B cell (primary cell): ENCODE data around the gene SULT1A2. TPM values are rescaled to one million over a fixed set of nuclear protein-coding genes. Genes with fewer than 3 reads are reported as not detected.

Source experiments
- ATAC-seq: fragments of 200-7000 bp; cut with Tn5 transposase; one replicate; pipeline ENCODE4 v1.10.0; 2021; ENCODE audit warnings: low read depth, mild to moderate bottlenecking, moderate number of reproducible peaks, moderate library complexity
- CTCF ChIA-PET: fragments of 350-600 bp; sonication (Branson Sonifier 250); formaldehyde crosslinking; loops from one replicate; lab custom pipeline; 2021; ENCODE audit warnings: antibody characterized with exemption, inconsistent platforms; lab: Charles Lee
- POLR2A ChIA-PET: fragments of 350-600 bp; sonication (Branson Sonifier 250); formaldehyde crosslinking; loops from one replicate; lab custom pipeline; 2021; ENCODE audit warnings: antibody characterized with exemption; lab: Charles Lee
- DNase-seq: peaks from one replicate; pipeline ENCODE4 v3.0.0; 2013
- H2AFZ ChIP-seq: 2 replicates; pipeline ENCODE4 v1.6.1; 2012; ENCODE audit warnings: mild to moderate bottlenecking, low read depth, low read length; ENCODE audit not compliant: insufficient read depth, poor library complexity, severe bottlenecking
- H3K27ac ChIP-seq, 2 donors: 1 replicate in 1 of 2; 2 replicates in 1 of 2; pipeline ENCODE4 v1.5.1; 2012 to 2013; ENCODE audit warnings: low read length in 2 of 2, mild to moderate bottlenecking in 2 of 2, moderate library complexity in 1 of 2
- H3K27me3 ChIP-seq, 4 experiments: fragments of 200-600 bp in 1 of 4; sonication (generic) in 1 of 4; replicated peaks in 1 of 4; 1 replicate in 2 of 4; 2 replicates in 2 of 4; pipeline versions ENCODE4 v1.6.1 to v1.7.0; 2013 to 2016; ENCODE audit warnings: low read length in 3 of 4, mild to moderate bottlenecking in 2 of 4, mixed read lengths in 1 of 4, moderate library complexity in 1 of 4; ENCODE audit not compliant: insufficient read depth in 4 of 4, control insufficient read depth in 3 of 4; ENCODE audit errors: control extremely low read depth in 1 of 4
- H3K36me3 ChIP-seq, 2 experiments: replicated peaks in 1 of 2; 1 replicate in 1 of 2; 2 replicates in 1 of 2; pipeline versions ENCODE4 v1.6.1 to v1.7.1; 2013; ENCODE audit warnings: low read length in 1 of 2; ENCODE audit not compliant: insufficient read depth in 2 of 2, control insufficient read depth in 1 of 2; ENCODE audit errors: control extremely low read depth in 1 of 2, extremely low read depth in 1 of 2
- H3K4me1 ChIP-seq, 2 donors: fragments of 200-600 bp in 1 of 2; sonication (generic) in 1 of 2; 1 replicate in 1 of 2; 2 replicates in 1 of 2; pipeline versions ENCODE4 v1.5.1 to v1.6.1; 2013 to 2017; ENCODE audit warnings: low read length in 2 of 2; ENCODE audit not compliant: control insufficient read depth in 2 of 2, insufficient read depth in 2 of 2
- H3K4me2 ChIP-seq: replicated peaks from 2 replicates; pipeline ENCODE3; 2012; ENCODE audit warnings: mild to moderate bottlenecking, low read depth, low read length; ENCODE audit not compliant: poor library complexity, severe bottlenecking
- H3K4me3 ChIP-seq, 5 experiments: fragments of 200-600 bp in 1 of 5; sonication (generic) in 1 of 5; 1 replicate in 3 of 5; 2 replicates in 2 of 5; pipeline versions ENCODE4 v1.5.1 to v1.7.0; 2011 to 2016; ENCODE audit warnings: low read length in 4 of 5, mild to moderate bottlenecking in 4 of 5, low read depth in 2 of 5, control low read depth in 1 of 5, moderate library complexity in 1 of 5; ENCODE audit not compliant: insufficient read depth in 1 of 5; ENCODE audit errors: control extremely low read depth in 1 of 5, extremely low read depth in 1 of 5
- H3K79me2 ChIP-seq: fragments of 200-600 bp; sonication (generic); one replicate; pipeline ENCODE4 v1.6.0; 2016; ENCODE audit warnings: low read length; ENCODE audit not compliant: control insufficient read depth, insufficient read depth
- H3K9ac ChIP-seq: fragments of 200-600 bp; sonication (generic); 2 replicates; pipeline ENCODE4 v1.6.1; 2017; ENCODE audit warnings: mild to moderate bottlenecking, low read length, moderate library complexity
- H3K9me3 ChIP-seq, 3 donors: one replicate each; pipeline versions ENCODE4 v1.6.1 to v1.7.1; 2013; ENCODE audit warnings: low read length in 2 of 3; ENCODE audit not compliant: control insufficient read depth in 2 of 3, insufficient read depth in 1 of 3; ENCODE audit errors: control extremely low read depth in 1 of 3
- H4K20me1 ChIP-seq: 2 replicates; pipeline ENCODE4 v1.6.0; 2012; ENCODE audit warnings: mild to moderate bottlenecking, low read length; ENCODE audit not compliant: insufficient read depth, control insufficient read depth, poor library complexity, severe bottlenecking
- H3K27ac Mint-ChIP-seq: one replicate; pipeline ENCODE4 v1.8.0; 2021; ENCODE audit warnings: mixed read lengths
- H3K27me3 Mint-ChIP-seq: one replicate; pipeline ENCODE4 v1.8.0; 2021; ENCODE audit warnings: mixed read lengths
- H3K4me1 Mint-ChIP-seq: one replicate; pipeline ENCODE4 v1.8.0; 2021; ENCODE audit warnings: mixed read lengths
- H3K4me3 Mint-ChIP-seq: one replicate; pipeline ENCODE4 v1.8.0; 2021; ENCODE audit warnings: mixed read lengths
- H3K9me3 Mint-ChIP-seq: one replicate; pipeline ENCODE4 v1.8.0; 2022; ENCODE audit warnings: mixed read lengths; ENCODE audit not compliant: insufficient read depth
- EZH2 ChIP-seq: IDR thresholded peaks from 2 replicates; pipeline ENCODE4 v1.6.1; 2012; ENCODE audit warnings: borderline replicate concordance, low read depth, mild to moderate bottlenecking, moderate library complexity, low read length; ENCODE audit not compliant: insufficient read depth, poor library complexity, severe bottlenecking
- WGBS: methylation state at CpG from one replicate; pipeline ENCODE4 v1.1.5; 2013; ENCODE audit warnings: missing lambda C conversion rate; ENCODE audit not compliant: insufficient coverage; 5-methylcytosine and 5-hydroxymethylcytosine counted together
- intact Hi-C: fragments of 100-400 bp; cut with micrococcal nuclease; formaldehyde crosslinking; loops from one replicate; pipeline ENCODE4 v1.10.0; 2022
- polyA plus RNA-seq: library from polyadenylated mRNA; depleted of rRNA; stranded (reverse); fragments of >200 nt; gene quantifications from 2 replicates; pipeline ENCODE4 v1.2.3, GENCODE V29; 2012
- total RNA-seq, 2 donors: library from RNA; stranded (reverse); fragments of 120-200 nt in 1 of 2; gene quantifications; 1 replicate in 1 of 2; 2 replicates in 1 of 2; pipeline versions ENCODE4 v1.2.3 to v1.2.4, GENCODE V29; 2013 to 2022
- TF ChIP-seq, protein P1 (sequence below): fragments of 200-600 bp; IDR thresholded peaks from one replicate; pipeline ENCODE4 v1.8.0; 2022; ENCODE audit warnings: antibody characterized with exemption, mild to moderate bottlenecking

SULT1A2 gene
- total and polyA plus RNA-seq, 2 donors (not counting 1 experiment from before 2014, with no cell fraction given): 0.32 TPM; not detected in 1

GRCh38 chr16:28585674-28586073, 11.2 kb downstream of the SULT1A2 start:
- DNase-seq (no peak), ATAC-seq (no peak)
- H3K27me3 Mint-ChIP-seq: no peaks in the 10 kb centered on the region
- H3K4me1 ChIP-seq: no peaks in the 10 kb centered on the region
- no peaks in the 10 kb centered on the region for H3K9me3 Mint-ChIP-seq
- WGBS: 96% methylated on average over 10 of the region's 11 CpGs
- H3K36me3 ChIP-seq: peaks cover 7 to 66% of the 10 kb centered on the region in 2 experiments
- no peaks in the 10 kb centered on the region for H3K4me1 Mint-ChIP-seq
- H4K20me1 ChIP-seq: no peaks in the 10 kb centered on the region
- TF ChIP-seq, protein P1, sequence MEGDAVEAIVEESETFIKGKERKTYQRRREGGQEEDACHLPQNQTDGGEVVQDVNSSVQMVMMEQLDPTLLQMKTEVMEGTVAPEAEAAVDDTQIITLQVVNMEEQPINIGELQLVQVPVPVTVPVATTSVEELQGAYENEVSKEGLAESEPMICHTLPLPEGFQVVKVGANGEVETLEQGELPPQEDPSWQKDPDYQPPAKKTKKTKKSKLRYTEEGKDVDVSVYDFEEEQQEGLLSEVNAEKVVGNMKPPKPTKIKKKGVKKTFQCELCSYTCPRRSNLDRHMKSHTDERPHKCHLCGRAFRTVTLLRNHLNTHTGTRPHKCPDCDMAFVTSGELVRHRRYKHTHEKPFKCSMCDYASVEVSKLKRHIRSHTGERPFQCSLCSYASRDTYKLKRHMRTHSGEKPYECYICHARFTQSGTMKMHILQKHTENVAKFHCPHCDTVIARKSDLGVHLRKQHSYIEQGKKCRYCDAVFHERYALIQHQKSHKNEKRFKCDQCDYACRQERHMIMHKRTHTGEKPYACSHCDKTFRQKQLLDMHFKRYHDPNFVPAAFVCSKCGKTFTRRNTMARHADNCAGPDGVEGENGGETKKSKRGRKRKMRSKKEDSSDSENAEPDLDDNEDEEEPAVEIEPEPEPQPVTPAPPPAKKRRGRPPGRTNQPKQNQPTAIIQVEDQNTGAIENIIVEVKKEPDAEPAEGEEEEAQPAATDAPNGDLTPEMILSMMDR: no peak
- TF ChIP-seq EZH2: no peak
- H3K27me3 ChIP-seq: no peaks in the 10 kb centered on the region
- H3K79me2 ChIP-seq: no peaks in the 10 kb centered on the region
- intact Hi-C loops: no loop called here
- H3K27ac ChIP-seq: no peak overlapping the region
- no peak overlapping the region for H3K27ac Mint-ChIP-seq
- H3K9me3 ChIP-seq: no peaks in the 10 kb centered on the region
- CTCF ChIA-PET: no interaction called here
- H3K4me2 ChIP-seq: no peak overlapping the region
- POLR2A ChIA-PET: no interaction called here
- no peak overlapping the region for H3K4me3 Mint-ChIP-seq
- H2AFZ ChIP-seq: no peak overlapping the region
- no peak overlapping the region for H3K9ac ChIP-seq
- no peak overlapping the region for H3K4me3 ChIP-seq

- no peak overlapping the region for H2AFZ ChIP-seq
- no peak for ATAC-seq
- H3K4me1 ChIP-seq: no peaks in the 10 kb centered on the region
- TF ChIP-seq, protein P1: no peak
- TF ChIP-seq EZH2: no peak
- 99% methylated on average over 15 of the region's 15 CpGs for WGBS
- H3K4me1 Mint-ChIP-seq: no peaks in the 10 kb centered on the region
- intact Hi-C loops: no loop called here
- POLR2A ChIA-PET: no interaction called here
- H3K27me3 ChIP-seq: no peaks in the 10 kb centered on the region
- H3K9me3 Mint-ChIP-seq: no peaks in the 10 kb centered on the region
- CTCF ChIA-PET: no interaction called here
- no peak overlapping the region for H3K4me3 ChIP-seq
- H3K36me3 ChIP-seq: peaks cover 7 to 43% of the 10 kb centered on the region in 2 experiments
- no peaks in the 10 kb centered on the region for H3K27me3 Mint-ChIP-seq
- no peak overlapping the region for H3K4me3 Mint-ChIP-seq
- no peak overlapping the region for H3K27ac ChIP-seq
- H3K9ac ChIP-seq: no peak overlapping the region
- H4K20me1 ChIP-seq: peaks cover 6% of the 10 kb centered on the region
- H3K4me2 ChIP-seq: no peak overlapping the region
- H3K79me2 ChIP-seq: peaks cover 13% of the 10 kb centered on the region
- no peak for DNase-seq
- no peaks in the 10 kb centered on the region for H3K9me3 ChIP-seq
- H3K27ac Mint-ChIP-seq: no peak overlapping the region
Observed at GRCh38 chr16:28580726-28581315, 16.0 kb downstream of the SULT1A2 start.
